H7 (cell line): ENCODE data around the gene PROM1. TPM values are rescaled to one million over a fixed set of nuclear protein-coding genes. Genes with fewer than 3 reads are reported as not detected.

Experiments used
- DNase-seq: peaks from one replicate; pipeline ENCODE4 v3.0.0; 2012
- H3K27me3 ChIP-seq: 2 replicates; pipeline ENCODE4 v1.6.0; 2011; ENCODE audit warnings: mild to moderate bottlenecking, low read length; ENCODE audit not compliant: control insufficient read depth, insufficient read depth
- H3K36me3 ChIP-seq: replicated peaks from 2 replicates; pipeline ENCODE4 v1.5.1; 2011; ENCODE audit warnings: low read length; ENCODE audit not compliant: control insufficient read depth, insufficient read depth
- H3K4me3 ChIP-seq: 2 replicates; pipeline ENCODE4 v1.5.1; 2011; ENCODE audit warnings: low read depth, mild to moderate bottlenecking, control low read depth, low read length, moderate library complexity; ENCODE audit not compliant: insufficient read depth
- total RNA-seq: library from RNA; depleted of rRNA; stranded (reverse); fragments of >200 nt; shearing (Covaris generic); gene quantifications from 2 replicates; pipeline ENCODE4 v1.2.3, GENCODE V29; 2014

Gene PROM1
- total RNA-seq, 1 experiment from 2014 or later, result 42.3 TPM

- H3K27me3 ChIP-seq, result no peaks in the 10 kb centered on the region
- no peak for DNase-seq
- H3K36me3 ChIP-seq, result peaks cover 37% of the 10 kb centered on the region
- no peak overlapping the region for H3K4me3 ChIP-seq
These were observed 100.2 kb downstream of the PROM1 start for GRCh38 chr4:15983610-15984009.

GRCh38 chr4:15982842-15983524 lies 100.8 kb downstream of the PROM1 start:
- H3K27me3 ChIP-seq, result no peaks in the 10 kb centered on the region
- no peak for DNase-seq
- H3K36me3 ChIP-seq, result peaks cover 38% of the 10 kb centered on the region
- H3K4me3 ChIP-seq, result no peak overlapping the region

GRCh38 chr4:15976456-15977447 lies 107.1 kb downstream of the PROM1 start:
- DNase-seq, result peak; percentile 56
- Histone ChIP-seq H3K36me3 (peaks cover 5% of the 10 kb centered on the region), H3K4me3 (no peak overlapping the region), H3K27me3 (no peaks in the 10 kb centered on the region)

GRCh38 chr4:15971068-15971801 lies 112.6 kb downstream of the PROM1 start:
- no peak for DNase-seq
- Histone ChIP-seq H3K27me3 (no peaks in the 10 kb centered on the region), H3K4me3 (no peak overlapping the region), H3K36me3 (no peaks in the 10 kb centered on the region; the same call in 1 of the 2 replicates)

GRCh38 chr4:15968551-15969300 lies 115.1 kb downstream of the PROM1 start:
- Histone ChIP-seq H3K4me3 (no peak overlapping the region), H3K36me3 (no peaks in the 10 kb centered on the region; the same call in 1 of the 2 replicates), H3K27me3 (no peaks in the 10 kb centered on the region)
- no peak for DNase-seq

- Histone ChIP-seq H3K4me3 (no peak overlapping the region), H3K36me3 (no peaks in the 10 kb centered on the region; the same call in 1 of the 2 replicates), H3K27me3 (no peaks in the 10 kb centered on the region)
- no peak for DNase-seq
These were observed 118.5 kb downstream of the PROM1 start for GRCh38 chr4:15965325-15965724.

GRCh38 chr4:15964159-15964558 lies 119.7 kb downstream of the PROM1 start:
- peak; percentile 57 for DNase-seq
- H3K27me3 ChIP-seq, result no peaks in the 10 kb centered on the region
- H3K36me3 ChIP-seq, result no peaks in the 10 kb centered on the region; the same call in 1 of the 2 replicates
- H3K4me3 ChIP-seq, result no peak overlapping the region

- Histone ChIP-seq H3K27me3 (no peaks in the 10 kb centered on the region), H3K4me3 (no peak overlapping the region), H3K36me3 (no peaks in the 10 kb centered on the region; the same call in 1 of the 2 replicates)
- DNase-seq, result peak; percentile 28
These were observed 120.2 kb downstream of the PROM1 start for GRCh38 chr4:15963576-15963975.

GRCh38 chr4:15963001-15963451 lies 120.8 kb downstream of the PROM1 start, which contains the start of gene FGFBP2:
TSS of gene FGFBP2 (minus strand) at chr4:15963175. CDS start at chr4:15963129, 46 bp downstream.
- Histone ChIP-seq H3K4me3 (no peak within 1 kb of the TSS), H3K27me3 (no peaks in the 10 kb centered on the region), H3K36me3 (no peaks in the 10 kb centered on the region; the same call in 1 of the 2 replicates)
- DNase-seq, result peak; percentile 78

- H3K4me3 ChIP-seq, result no peak overlapping the region
- DNase-seq, result no peak
- no peaks in the 10 kb centered on the region for H3K27me3 ChIP-seq
- no peaks in the 10 kb centered on the region for H3K36me3 ChIP-seq
These were observed 121.9 kb downstream of the PROM1 start for GRCh38 chr4:15961781-15962510.

- no peaks in the 10 kb centered on the region for H3K27me3 ChIP-seq
- no peaks in the 10 kb centered on the region for H3K36me3 ChIP-seq
- DNase-seq, result no peak
- no peak overlapping the region for H3K4me3 ChIP-seq
These were observed 125.3 kb downstream of the PROM1 start for GRCh38 chr4:15958562-15958961.

GRCh38 chr4:15956179-15956850 lies 127.5 kb downstream of the PROM1 start:
- Histone ChIP-seq H3K27me3 (no peaks in the 10 kb centered on the region), H3K36me3 (no peaks in the 10 kb centered on the region), H3K4me3 (no peak overlapping the region)
- peak; percentile 81 for DNase-seq

GRCh38 chr4:15955670-15956069 lies 128.2 kb downstream of the PROM1 start:
- no peak for DNase-seq
- H3K36me3 ChIP-seq, result no peaks in the 10 kb centered on the region
- no peak overlapping the region for H3K4me3 ChIP-seq
- H3K27me3 ChIP-seq, result no peaks in the 10 kb centered on the region
